Femur (tissue), 1 donor: ENCODE results near the gene UNG.
"Not testable (repeated sequence)": the region's sequence is repeated elsewhere in the genome, so short reads cannot be mapped to it uniquely, and the experiment has no call there.

Source experiments
- DNase-seq: peaks from one replicate; pipeline ENCODE4 v3.0.0-alpha.2; 2017

UNG gene

GRCh38 chr12:109097435-109098182 is at the start of gene UNG:
Gene UNG (plus strand): TSS chr12:109097597. CDS start chr12:109097680, 83 bp downstream.
- peak; percentile 98 for DNase-seq

GRCh38 chr12:109048706-109049105 is 48.7 kb upstream of the UNG start:
- not testable (repeated sequence) for DNase-seq

DNA sequence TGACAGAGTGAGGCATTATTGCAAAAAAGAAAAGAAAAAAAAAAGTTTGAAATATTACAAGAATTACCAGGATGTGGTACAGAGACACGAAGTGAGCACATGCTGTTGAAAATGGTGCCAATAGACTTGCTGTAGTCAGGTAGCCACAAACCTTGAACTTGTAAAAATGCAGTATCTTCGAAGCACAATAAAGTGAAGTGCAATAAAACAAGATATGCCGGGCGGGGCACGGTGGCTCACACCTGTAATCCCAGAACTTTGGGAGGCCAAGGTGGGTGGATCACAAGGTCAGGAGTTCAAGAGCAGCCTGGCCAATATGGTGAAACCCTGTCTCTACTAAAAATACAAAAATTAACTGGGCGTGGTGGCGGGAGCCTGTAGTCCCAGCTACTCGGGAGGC is 47.6 kb upstream of the UNG start:
- not testable (repeated sequence) for DNase-seq

DNA sequence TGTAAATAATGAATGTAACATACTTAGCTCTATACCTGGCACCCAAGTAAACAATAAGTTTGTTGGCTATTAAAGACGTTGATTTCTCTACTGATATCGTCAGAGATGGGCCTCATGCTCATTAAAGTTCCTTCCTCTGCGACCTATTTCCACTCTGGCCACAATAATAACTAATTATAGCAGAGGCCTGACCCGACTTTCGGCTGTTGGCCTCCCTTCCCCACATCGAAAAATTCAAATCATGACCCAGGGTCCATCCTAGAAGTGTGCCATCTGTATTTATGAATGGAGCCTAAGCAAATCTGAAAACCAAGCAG is 45.3 kb upstream of the UNG start:
- DNase-seq: no peak

- DNase-seq: peak; percentile 90
These were observed 44.7 kb upstream of the UNG start, which contains the start of gene USP30 for GRCh38 chr12:109052414-109053323. Gene USP30 (plus strand): TSS chr12:109052576. CDS start chr12:109052679, 103 bp downstream.

GRCh38 chr12:109053382-109054123 is 43.8 kb upstream of the UNG start:
- no peak for DNase-seq

DNA sequence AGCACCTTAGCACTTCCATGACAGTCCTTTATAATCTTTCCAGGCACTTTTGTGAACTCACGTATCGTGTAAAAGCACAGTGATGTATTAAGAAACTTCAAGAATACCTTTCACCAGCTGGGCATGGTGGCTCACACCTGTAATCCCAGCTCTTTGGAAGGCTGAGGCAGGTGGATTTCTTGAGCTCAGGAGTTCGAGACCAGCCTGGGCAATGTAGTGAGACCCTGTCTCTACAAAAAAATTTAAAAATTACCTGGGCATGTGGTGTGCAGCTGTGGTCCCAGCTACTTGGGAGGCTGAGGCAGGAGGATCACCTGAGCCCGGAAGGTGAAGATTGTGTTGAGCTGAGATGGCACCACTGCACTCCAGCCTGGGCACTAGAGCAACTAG is 43.3 kb upstream of the UNG start:
- not testable (repeated sequence) for DNase-seq

GRCh38 chr12:109054520-109054919 is 42.9 kb upstream of the UNG start:
- DNase-seq: no peak

DNA sequence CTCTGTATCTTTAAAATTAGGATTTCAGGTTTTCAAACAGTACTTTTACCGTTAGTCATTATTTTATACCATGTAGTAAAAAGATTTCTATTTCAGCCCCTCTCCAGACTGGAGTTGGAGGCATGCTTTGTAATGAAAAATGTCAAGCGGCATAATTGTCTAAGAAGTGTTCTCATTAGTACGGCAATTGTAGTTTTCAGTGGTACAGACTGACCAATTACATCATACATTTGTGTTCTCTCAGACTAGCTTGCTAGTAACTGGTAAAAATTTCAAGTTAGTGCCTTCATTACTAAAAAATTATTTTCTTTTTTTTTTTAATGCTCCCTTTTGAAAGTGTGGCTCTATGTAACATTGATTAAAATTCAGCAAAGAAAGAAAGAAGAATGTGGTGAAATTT is 40.5 kb upstream of the UNG start:
- DNase-seq: no peak

DNA sequence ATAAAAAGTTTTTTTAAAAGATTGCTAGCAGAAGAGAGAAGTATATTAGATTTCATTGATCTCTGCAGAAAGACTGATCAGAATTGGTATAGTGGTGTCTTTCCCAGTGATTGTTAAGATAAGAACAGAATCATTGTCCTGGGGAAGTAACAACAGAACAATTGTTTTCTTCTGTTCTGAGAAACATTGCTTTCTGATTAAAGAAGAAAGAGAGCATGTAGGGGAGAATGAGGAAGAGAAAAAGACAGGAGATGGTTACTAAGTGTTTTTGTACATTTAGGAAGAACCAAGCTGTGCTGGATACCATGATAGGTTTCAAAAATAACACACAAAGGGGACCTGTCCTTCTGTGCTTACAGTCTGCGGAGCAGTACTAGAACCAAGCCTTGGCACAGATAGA is 40.0 kb upstream of the UNG start:
- no peak for DNase-seq

- no peak for DNase-seq
These were observed 38.6 kb upstream of the UNG start for GRCh38 chr12:109058773-109059172.

- no peak for DNase-seq
These were observed 33.3 kb upstream of the UNG start for GRCh38 chr12:109064143-109064542.

DNA sequence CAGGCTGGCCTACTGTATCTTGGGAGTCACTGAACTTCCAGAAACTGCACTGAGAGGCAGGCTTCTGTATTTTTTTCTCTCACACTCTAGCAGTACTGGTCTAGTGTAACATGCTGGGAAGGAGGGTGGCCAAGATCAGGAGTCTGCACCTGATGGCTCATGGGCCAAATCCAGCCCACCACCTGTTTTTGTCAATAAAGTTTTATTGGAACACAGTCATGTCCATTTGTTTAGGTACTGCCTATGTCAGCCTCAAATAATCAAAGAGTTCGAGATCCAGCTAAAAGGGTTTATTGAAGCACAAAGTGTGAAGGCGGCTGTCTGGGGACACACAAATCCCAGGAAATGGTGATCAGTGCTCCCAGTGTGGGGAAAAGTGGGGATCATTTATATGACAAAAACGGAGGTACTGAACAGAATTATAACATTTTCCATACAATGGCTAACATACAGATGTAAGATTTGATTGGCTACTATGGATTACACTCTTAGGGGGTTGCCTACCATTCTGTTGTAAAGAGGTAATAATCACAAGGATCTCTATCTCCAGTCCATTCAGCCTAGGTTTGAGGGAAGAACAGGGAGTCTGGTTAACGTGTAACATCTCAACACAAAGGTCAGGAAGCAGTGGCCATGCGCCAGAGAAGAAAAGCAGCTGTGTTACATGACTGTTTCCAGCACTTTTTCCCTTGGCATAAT is 32.1 kb upstream of the UNG start:
- DNase-seq: no peak

DNA sequence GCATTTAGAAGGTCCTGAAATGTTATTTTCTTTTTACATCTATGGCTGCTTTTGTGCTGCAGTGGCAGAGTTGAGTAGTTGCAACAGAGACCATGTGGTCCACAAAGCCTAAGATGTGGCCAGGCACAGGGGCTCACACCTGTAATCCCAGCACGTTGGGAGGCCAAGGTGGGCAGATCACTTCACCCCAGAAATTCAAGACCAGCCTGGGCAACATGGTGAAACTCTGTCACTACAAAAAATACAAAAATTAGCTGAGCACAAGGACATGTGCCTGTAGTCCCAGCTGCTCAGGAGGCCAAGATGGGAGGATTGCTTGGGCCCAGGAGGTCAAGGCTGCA is 31.6 kb upstream of the UNG start:
- no peak for DNase-seq

DNA sequence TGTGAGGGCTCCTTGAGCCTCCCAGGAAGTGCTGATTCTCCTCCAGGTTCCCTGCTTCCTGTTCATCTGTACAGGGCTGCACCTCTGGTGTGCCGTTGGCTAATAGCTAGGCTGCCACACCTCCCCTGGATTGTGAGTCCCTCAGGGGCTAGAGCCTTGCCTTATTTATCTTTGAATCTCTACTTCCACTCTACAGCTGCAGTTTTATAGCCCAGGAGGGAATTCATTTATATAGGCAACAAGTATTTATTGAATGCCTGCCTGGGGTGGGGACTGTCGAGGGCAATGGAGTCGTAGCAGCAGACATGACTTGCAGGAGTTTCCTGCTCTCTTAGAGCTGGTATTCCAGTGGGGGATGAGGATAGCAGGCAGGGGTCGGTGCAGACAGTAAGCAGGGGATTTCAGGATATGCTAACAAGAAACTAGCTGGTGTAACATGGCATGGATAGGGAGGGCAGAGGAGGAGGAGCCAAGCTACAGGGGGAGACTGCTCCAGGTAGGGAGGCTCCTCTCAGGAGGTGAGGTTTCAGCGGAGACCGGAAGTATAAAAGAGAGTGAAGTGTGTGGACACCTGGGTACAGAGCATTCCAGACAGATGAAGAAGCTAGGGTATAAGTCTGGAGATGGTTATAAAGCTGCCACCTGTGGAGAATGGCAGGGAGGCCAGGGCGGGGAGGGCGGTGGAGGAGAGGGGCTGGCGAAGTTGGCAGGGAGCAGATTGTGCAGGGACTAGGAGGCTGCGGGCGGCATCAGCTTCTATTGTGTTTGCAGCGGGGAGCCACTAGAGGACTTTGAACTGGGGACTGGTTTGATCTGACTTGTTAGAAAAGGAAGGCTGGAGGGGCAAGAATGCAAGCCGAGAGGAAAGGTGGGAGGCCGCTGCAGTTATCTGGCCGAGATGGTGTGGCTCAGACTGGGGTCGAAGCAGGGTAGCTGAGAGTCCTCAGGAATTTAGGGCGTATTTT is 27.8 kb upstream of the UNG start:
- no peak for DNase-seq

DNA sequence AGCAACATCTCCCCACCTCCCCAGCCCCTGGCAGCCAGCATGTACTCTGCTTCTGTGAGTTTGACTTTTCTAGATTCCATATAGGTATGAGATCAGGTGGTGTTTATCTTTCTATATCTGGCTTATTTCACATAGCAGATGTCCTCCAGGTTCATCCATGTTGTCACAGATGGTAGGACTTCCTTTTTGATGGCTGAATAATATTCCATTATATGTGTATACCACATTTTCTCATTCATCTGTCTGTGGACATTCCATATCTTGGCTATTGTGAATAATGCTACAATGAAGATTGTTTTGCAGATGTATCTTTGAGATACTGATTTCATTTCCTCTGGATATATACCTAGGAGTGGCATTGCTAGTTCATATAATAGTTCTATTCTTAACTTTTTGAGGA is 22.5 kb upstream of the UNG start:
- DNase-seq: no peak

- no peak for DNase-seq
These were observed 14.6 kb upstream of the UNG start for GRCh38 chr12:109082751-109083150.

DNA sequence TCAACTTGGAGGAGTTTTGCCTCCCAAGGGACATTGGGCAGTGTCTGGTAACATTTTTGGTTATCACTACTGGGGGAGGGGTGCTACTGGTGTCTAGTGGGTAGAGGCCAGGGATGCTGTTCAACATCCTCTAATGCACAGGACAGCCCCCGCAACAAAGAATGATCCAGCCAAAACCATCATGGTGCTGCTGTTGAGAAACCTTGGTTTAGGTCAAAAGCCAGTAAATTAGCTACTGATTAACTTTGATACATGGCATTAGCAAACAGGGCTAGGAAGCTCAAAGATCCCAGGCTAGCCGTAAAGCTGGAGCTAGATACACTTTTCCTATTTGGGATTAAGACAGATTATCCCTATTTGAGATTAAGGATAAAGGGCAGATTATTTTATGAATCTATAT is 13.0 kb upstream of the UNG start:
- DNase-seq: no peak

DNA sequence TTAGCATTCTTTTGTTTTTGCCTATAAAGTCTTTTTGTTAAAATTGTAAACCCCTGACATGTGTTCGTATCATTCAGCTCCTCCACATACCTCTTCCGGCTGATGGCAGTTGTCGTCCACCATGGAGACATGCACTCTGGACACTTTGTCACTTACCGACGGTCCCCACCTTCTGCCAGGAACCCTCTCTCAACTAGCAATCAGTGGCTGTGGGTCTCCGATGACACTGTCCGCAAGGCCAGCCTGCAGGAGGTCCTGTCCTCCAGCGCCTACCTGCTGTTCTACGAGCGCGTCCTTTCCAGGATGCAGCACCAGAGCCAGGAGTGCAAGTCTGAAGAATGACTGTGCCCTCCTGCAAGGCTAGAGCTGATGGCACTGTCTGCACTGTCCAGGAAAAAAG is 11.8 kb upstream of the UNG start:
- DNase-seq: no peak

GRCh38 chr12:109087250-109087649 is 10.1 kb upstream of the UNG start:
- no peak for DNase-seq

DNA sequence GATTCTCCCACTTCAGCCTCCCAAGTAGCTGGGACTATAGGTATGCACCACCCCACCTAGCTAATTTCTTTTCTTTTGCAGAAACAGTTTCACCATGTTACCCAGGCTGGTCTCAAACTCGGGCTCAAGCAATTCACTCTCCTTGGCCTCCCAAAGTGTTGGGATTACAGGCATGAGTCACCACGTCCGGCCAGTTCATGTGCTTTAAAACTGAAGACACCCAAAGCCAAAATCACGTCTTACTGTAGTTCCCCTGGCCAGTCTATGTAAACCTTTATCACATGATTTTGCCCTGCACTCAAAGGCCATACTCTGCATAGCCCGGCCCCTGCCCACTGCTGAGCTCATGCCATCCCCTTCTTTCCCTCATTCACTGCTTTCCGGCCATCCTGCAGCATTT is 8.6 kb upstream of the UNG start:
- no peak for DNase-seq

GRCh38 chr12:109089683-109090082 is 7.7 kb upstream of the UNG start:
- no peak for DNase-seq
